GM21390 (cell line): ENCODE data around the gene ADAM10.

Experiments
- ATAC-seq: cut with Tn5 transposase; IDR thresholded peaks from one replicate; pipeline ENCODE4 v1.9.1; 2021; ENCODE audit not compliant: unreplicated experiment

The ADAM10 gene

GRCh38 chr15:58541410-58542087, 208.0 kb downstream of the ADAM10 start:
- no peak for ATAC-seq

DNA sequence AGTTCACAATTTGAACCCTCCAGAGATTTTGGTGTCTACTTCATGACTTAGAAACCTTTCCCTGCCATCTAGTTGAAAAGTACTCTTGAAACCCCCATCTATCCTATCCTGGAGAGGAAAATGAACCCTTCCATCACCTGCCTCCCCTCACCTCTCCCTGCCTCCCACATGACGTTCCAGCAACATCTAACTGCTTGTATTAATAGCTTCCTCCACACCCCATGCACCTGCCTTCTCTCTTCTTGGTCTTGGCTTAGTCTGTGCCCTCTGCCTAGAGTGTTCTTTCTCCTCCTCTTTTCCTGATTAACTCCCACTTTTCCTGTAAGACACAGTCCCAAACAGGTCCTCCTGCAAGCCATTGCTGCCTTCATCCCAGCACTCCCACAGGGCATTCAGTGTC, 210.0 kb downstream of the ADAM10 start:
- ATAC-seq: no peak

DNA sequence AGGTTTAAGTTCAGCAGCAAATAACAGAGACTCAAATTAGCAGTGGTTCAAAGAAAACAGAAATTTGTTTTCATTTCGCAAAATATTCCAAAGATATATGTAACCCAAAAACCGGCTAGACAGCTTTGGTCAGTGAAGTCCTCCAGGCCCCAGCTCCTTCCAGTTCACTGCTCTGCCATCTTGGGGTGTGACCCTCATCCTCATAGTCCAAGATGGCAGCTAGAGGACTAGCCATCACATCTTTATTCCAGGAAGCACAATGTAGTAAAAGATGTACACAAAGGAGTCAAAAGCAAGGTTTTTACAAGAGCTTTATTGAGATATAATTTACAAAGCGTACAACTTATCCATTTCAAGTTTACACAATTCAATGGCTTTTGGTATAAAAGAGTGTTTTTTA, 210.6 kb downstream of the ADAM10 start:
- ATAC-seq: no peak
